Measurements from ENCODE around the gene BNIP2.
"Not testable (repeated sequence)": the region's sequence is repeated elsewhere in the genome, so short reads cannot be mapped to it uniquely, and the experiment has no call there.

Gene BNIP2

DNA sequence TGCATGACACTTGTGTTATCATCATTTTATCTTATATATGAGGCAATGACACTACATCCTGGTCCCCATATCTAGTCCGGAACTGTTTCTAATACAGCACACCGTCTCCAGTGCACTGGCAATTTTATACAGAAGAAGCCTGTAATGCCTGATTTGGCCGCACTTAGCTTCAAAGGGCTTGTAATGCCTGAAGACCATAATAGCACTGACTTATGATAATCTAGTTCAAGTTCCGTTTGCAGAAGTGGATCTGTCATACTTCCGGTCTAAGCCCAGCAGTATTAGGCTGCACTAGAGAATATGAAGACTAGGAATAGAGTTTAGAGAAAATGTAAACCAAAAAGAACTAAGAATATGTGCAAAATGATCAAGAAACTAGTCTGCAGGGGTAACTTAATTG, 1.3 kb downstream of the BNIP2 start:
- DNase-seq = peak; percentile 9

DNA sequence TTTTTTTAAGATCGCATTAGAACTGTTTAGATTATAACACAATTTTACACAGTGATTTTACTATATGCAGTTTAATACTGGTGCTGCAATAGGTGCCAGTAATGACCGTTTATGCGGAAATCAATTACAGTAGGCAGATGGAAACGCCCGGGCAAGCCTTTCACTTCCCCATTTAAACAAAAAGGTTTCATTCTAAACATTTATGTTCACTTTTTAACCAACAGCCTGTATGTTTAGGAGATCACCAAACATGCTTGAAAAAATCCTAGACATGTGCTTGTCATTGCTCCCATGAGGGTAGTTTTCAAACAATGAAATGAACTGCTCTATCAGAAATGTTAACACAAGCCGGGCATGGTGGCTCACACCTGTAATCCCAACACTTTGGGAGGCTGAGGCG, 2.7 kb downstream of the BNIP2 start:
- DNase-seq = no peak

DNA sequence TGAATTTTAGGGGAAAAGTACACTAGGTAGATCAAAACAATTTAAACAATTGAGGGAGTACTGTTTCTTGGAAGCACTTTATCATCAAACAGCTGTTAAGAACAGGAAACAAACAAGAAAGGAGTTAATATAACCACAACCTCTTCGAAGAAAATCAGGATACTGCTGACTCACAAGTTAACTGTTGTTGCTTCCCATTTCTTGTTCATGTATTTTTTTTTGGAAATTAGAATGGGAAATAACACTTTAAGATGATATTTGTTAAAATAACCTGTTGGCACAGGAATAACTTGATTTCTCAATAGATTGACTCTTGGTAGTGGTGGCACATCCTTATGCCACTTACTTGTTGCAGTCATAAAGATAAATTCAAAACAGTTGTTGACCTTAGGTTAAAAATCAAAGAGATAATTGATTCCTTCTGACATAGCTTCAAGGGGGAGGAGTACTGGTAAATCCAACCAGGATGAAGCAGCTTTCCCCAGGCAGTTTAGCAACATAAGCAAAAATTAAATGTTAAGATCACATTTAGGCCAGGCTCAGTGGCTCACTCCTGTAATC, 3.3 kb downstream of the BNIP2 start:
- no peak for DNase-seq

DNA sequence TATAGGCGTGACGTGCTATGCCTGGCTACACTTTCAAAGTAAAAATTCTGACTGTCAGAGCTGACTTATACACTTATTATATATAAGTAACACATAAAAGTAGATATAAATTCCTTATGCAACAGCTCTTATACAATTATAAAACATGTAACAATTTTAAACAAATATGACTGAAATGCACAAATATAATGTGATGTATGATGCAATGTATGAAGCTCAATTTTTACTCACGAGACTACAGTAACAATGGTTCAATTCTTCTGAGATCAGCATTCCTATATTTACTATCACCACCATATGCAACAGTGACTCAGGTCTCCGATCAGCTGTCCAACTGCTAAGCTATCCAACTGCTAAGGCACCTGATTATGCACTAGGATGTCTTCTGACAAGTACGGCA, 8.2 kb downstream of the BNIP2 start:
- no peak for DNase-seq

DNA sequence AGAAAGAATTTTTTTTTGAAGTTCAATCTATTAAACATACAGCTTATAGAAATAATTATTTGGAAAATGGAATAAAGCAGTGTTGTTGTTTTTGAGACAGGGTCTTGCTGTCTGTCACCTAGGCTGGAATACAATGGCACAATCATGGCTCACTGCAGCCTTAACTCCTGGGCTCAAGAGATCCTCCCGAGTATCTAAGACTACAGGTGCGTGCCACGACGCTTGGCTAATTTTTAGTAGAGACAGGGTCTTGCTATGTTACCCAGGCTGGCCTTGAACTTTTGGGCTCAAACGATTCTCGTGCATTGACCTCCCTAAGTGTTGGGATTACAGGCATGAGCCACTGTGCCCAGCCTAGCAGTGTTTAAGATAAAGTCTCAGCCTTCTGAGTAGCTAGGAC, 8.8 kb downstream of the BNIP2 start:
- DNase-seq = no peak

DNA sequence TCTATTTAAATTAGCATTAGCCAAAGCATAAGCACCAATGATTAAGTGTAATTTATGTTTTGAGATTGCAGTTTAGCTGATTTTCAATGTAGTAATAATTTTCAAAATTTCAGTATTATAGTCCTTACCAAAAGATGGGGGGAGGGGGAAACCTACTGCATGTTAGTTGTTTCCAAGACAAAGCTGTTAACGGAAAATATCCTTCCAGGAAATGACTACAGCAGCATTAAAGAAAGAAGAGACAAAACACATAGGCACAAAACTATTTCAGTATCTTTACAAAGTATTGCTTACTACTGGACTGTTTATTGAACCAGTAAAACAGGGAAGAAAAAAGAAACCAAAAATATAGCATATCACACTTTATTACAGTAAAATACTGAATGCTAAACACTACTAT, 10.5 kb downstream of the BNIP2 start:
- DNase-seq = no peak

DNA sequence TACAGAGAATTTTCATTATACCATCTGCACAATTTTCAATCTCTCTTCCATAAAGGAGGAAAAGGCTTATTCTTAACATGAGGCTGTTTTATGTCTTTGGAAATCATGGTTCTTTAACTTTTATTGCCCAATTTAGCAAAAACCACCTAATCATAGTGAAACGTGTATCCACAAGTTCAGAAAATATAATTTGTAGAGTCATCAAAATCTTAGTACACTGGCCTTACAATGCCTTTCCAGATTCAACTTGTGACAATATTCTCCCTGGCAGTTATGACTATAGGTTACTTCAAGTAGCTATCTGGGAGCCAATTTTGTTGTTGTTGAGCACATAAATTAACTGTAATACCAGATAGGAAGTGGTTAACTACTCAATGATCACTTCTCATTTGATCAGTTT, 10.9 kb downstream of the BNIP2 start:
- DNase-seq = no peak

DNA sequence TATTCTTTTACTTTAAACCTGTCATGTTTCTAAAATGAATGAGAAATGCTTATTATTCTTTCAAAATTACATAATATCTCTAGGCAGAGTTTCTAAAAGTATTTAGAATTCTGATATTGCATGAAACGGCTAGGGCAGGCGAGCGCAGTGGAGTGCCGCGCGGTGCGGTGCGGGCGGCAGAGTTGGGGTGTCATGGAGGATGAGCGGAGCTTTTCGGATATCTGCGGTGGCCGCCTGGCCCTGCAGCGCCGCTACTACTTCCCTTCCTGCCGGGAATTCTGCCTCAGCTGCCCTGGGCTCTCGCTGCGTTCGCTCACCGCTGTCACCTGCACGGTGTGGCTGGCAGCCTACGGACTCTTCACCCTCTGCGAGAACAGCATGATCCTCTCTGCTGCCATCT, 12.6 kb downstream of the BNIP2 start:
- no peak for DNase-seq

DNA sequence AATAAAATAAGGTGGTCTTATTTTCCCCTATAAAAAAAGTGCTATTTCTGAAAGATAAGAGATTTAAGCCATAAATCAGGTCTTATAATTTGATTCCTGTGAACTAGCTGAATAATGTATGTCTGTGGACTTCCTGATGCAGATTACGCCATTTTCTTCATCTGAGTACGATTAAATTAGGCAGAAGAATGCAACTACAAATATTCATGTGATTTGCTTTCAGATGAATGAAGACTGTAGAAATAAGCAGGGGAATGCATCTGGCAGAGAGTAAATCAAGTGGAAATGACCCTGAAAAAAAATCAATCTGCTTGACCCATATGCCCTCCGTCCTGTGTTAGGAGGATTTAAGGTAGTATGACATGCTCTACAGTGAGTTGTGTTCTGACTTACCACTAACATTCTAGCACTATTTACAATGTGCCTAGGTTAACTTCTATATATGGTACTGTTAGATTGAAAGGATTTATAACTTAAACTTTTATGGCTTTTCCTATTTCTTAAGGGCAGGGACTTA, 14.7 kb downstream of the BNIP2 start:
- no peak for DNase-seq

DNA sequence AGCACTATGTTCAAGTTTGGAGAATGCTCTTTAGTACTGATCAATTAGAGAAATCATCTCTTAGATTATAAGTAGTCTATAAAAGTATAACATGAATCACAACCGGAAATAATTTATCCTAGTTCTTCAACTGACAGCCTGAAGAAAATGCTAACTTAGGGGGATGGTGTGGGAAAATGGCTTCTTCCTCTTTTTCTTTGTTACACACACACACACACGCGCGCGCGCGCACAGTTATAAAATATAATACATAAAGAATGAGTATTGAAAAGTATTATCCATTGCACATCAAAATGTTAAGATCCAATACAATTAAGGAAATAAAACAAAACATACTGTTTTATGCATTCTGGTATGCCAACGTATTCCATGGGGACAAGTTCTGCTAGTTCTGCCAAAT, 20.6 kb downstream of the BNIP2 start:
- no peak for DNase-seq

DNA sequence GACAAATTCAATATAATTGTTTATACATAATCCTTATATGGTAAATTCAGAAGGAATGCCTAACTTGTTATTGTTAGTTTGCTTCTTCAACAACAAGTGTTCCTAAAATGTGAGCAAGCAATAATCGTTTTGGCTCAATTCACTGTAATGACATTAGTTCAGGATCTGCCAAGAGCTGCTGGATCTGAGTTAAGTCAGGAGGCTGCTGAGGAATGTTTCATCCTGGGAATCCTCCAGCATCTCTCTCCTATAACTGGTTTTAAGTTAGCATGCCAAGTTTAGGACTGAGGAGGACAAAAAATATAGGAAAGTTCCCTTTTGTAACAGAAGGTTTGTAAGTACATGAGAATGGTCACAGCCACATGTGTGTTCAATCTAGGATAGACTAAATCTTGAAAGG, 26.9 kb downstream of the BNIP2 start:
- no peak for DNase-seq

DNA sequence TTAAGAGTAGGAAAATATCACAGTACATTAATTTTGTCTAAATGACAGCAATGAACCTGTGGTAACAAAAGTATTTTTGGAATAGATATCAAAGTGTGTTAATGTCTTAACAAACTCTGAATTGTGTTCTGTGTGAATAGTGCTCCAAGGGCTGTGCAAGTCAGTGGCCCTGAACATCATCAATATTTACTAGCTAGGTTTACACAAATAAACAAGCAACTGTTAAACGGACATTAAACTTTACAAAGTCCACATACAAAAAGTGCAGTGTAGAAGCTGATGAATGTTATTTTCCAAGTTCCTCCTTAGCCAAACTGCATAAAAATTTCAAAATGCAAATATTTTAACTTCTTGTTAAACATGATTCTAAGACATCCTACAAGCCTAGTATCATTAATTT, 29.8 kb downstream of the BNIP2 start:
- DNase-seq = no peak

DNA sequence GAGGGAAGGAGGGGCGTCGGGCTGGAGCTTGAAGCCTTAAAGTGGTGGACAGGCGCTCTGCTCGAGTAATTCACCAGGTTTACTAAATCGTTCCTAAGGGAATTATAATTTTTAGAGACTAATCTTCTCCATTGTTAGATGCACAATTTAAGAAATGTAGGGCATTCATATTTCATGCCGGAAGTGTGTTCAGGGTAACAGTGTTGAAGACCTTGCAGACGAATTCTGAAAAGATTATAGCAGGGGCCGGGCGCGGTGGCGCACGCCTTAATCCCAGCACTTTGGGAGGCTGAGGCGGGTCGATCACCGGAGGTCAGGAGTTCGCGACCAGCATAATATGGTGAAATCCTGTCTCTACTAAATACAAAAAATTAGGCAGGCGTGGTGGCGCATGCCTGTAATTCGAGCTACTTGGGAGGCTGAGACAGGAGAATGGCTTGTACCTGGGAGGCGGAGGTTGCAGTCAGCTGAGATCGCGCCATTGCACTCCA, 31.4 kb downstream of the BNIP2 start:
- DNase-seq = no peak

DNA sequence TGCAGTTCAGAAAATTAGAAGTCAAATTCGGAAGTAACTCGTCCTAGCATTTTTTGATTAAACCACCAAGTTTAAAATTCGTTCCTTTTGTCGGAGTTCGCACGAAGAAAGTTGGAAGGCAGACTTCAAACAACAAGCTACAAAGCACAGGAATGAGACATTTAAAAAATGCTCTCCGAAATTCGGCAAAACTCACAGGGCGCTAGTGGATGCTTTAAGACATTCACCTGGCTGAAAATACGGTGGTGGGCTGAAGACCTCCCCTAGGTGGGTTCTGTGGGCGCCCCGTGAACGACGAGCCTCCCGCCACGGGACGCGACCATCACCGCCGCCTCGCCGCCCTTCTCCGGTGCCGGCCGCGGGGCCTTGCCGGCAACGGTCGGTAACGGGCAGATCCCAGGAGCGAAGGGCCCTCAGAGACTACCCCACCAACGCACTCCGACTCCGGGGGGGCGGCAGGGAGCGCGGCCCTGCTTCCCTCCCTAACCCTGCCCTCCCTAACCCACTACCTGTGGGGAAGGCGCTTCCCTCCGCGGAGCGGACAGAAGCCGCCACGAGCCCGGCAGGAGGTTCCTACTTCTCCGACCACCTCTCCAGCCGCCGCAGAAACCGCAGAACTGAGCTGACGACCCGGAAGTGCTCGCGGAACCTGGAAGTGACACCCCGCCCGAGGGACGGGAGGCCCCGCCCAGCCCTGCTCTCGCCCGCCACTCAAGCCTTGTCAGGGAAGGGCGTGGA, 32.1 kb downstream of the BNIP2 start, which contains the start of gene GTF2A2:
TSS of gene GTF2A2 (minus strand) at position 619 of the 738 bp plus-strand sequence. CDS start 5,238 bp downstream, outside the sequence.
- DNase-seq = peak; percentile 80

DNA sequence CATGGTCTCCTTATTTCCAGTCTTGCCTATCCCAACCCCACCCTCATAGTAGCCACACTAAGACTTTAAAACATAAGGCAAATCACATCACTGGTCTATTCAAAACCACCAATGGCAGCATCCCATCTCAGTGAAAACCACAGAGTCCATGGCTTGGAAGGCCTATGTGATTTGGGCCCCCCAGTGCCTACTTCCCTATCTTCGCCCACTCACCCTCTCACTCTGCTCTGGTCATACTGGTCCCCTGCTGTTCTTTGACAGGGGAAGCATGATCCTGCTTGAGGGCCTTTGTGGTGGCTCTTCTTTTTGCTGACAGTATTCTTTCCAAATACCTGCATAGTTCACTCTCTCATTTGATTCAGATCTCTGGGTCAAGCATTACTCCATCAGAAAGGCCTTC, 35.1 kb downstream of the BNIP2 start:
- DNase-seq = no peak

DNA sequence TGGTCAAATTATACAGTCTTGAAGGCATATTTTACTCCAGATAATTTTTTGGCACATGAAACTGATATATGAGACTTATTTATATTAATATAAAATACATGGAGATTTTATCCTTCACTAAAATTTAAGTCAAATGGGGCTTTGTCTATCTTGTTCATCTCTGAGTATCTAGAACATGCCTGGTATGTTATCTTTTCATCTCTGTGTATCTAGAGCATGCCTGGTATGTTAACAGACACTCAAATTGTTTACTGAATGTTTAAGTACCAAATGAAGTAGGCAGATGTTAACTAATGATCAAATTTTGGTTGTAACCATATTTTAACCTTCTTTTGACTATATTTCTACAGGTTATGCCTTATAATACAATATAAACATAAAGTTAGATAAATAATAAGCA, 39.5 kb downstream of the BNIP2 start:
- DNase-seq = peak; percentile 8

DNA sequence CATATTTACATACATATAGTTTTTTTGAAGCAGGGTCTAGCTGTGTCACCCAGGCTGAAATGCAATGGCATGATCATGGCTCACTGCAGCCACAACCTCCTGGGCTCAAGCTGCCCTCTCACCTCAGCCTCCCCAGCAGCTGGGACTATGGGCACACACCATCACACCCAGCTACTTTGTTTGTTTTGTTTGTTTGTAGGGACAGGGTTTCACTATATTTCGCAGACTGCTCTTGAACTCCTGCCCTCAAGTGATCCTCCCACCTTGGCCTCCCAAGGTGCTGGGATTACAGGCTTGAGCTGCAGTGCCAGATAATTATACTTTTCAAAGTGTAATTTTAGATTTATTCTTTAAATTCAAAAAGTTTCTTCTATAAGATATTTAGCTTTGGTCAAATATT, 42.0 kb downstream of the BNIP2 start:
- no peak for DNase-seq

DNA sequence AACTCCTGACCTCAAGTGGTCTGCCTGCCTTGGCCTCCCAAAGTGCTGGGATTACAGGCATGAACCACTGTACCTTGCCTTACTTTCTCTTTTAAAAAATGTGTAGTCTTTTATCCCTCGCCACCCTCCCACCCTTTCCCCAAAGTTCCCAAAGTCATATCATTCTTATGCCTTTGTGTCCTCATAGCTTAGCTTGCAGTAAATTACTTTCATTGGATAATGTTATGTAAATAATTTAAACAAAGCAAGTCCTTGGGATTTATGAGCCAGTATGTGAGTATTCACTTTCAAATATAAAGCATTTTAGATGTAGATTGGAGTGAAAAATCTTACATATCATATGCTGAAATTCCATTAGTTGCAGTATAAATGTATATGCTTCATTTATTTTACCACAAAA, 42.8 kb downstream of the BNIP2 start:
- DNase-seq = no peak

DNA sequence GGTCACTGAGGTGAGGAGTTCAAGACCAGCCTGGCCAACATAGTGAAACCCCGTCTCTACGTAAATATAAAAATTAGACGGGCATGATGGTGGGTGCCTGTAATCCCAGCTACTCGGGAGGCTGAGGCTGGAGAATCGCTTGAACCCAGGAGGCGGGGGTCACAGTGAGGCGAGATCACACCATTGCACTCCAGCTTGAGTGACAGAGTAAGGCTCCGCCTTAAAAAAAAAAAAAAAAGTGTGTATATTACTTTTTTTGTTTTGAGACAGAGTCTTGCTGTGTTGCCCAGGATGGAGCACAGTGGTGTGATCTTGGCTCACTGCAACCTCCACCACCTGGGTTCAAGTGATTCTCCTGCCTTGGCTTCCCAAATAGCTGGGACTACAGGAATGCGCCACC, 43.3 kb downstream of the BNIP2 start:
- DNase-seq = not testable (repeated sequence)

DNA sequence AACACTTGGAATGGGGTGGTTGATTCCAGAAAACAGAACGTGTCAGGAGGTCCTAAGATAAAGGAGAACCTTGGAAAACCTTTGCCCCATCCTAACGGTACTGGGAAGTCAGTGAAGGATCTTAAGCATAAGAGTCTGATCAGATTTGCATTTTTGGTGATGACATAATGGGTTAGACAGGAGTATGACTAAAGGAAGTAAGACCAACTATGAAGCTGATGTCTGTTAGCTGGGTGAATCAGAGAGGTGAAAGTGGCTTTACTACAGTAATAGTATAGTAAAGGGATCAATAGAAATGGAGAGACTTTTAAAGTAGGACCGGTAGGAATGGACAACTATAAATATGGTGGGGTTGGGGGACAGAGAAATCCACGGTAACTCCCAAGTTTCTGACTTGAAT, 44.4 kb downstream of the BNIP2 start:
- DNase-seq = no peak

DNA sequence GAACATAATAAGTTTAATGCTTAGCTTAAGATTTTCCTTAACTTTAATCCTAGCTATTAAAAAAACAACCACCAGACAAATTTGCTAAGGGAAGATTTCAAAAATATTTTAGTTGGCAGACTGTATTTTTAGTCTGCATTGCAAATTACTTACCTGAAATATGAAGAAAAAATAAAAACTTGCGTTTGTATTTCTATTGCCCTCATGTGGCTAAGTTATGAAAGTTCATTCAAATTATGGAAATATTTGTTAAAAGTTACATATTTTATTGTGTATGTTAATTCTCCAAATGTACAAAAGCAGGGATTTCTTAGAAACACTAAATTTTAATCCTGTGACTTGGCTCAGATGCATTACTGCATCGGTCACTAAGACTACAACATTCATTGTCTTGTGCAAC, 46.8 kb downstream of the BNIP2 start:
- no peak for DNase-seq

DNA sequence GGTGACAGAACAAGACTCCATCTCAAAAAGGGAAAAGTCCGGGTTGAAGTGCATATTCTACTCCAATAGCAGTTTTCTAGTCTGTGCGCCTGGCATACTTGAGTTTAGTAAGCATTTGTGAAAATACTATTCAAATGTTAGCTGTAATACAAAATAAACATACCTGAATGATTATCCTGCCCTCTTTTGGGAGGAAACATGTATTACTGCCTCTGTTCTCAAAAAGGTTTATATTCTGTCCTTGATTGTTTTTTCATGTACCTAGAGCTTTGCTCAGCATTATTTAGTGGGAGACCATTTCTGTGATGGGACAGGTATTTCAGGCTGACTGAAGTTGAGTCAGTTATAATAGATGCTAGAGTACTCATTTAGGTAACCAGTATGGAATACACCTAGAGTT, 51.6 kb downstream of the BNIP2 start:
- not testable (repeated sequence) for DNase-seq

DNA sequence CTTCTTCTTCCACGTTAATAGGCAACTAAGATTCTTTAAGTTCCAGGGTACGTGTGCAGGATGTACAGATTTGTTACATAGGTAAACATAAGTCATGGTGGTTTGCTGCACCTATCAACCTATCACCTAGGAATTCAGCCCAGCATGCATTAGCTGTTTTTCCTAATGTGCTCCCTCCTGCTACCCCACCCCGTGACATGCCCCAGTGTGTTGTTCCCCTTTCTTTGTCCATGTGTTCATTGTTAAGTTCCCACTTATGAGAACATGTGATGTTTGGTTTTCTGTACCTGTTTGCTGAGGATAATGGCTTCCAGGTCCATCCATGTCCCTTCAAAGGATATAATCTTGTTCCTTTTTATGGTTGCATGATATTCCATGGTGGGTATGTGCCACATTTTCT, 52.9 kb downstream of the BNIP2 start:
- DNase-seq = no peak

DNA sequence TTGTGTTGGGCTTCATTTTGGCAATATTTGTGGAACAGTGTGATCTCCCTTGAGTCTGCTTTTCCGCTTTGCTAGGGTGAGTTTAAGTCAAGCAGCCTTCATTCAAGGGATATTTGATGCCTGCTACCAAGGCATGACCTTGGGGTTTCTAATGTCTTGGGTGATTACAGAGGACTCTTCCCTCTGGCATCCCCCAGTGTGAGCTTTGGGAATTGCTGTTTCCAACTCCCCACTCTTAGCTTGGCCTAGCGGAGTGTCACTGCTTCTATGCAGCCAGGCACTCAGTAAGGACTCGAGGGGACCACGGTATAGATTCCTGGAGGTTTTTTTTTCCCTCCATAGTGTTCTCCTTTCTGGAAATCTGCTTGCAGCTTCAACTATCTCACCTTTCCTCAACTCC, 56.4 kb downstream of the BNIP2 start:
- DNase-seq = no peak

DNA sequence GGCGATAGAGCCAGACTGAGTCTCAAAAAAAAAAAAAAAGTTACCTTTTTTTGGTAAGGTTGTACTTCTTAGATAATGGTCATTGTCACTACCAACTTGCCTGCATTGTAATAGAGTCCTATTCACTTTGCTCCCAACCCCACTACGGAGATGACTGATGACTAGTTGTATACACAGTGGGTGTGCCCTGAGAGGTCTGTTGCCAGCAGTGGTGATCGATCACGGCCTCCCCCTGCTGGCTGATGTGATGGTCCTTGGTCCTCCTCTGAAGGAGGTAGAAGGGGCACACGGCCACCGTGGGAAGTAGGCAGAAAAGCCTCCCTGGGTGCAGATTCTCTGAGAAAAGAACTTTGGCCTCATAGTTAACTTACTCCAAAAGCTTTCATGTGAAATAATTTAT, 66.8 kb downstream of the BNIP2 start:
- DNase-seq = no peak

All from NCI-H510A treated with DMSO at 0.1 percent for 48 hours (cell line).